HG03064 (cell line): Measurements from ENCODE around the gene TLE6.
"Not testable (repeated sequence)": the region's sequence is repeated elsewhere in the genome, so short reads cannot be mapped to it uniquely, and the experiment has no call there.

Experiments used
- ATAC-seq: cut with Tn5 transposase; IDR thresholded peaks from one replicate; pipeline ENCODE4 v1.9.1; 2021; ENCODE audit warnings: low read depth; ENCODE audit not compliant: unreplicated experiment

The TLE6 gene

GRCh38 chr19:2973229-2973628 lies 4.1 kb upstream of the TLE6 start:
- ATAC-seq, result no peak

- ATAC-seq, result no peak
These were observed 2.9 kb upstream of the TLE6 start for GRCh38 chr19:2974342-2975041.

- ATAC-seq, result peak; percentile 13
These were observed 759 bp upstream of the TLE6 start for GRCh38 chr19:2976609-2977000.

GRCh38 chr19:2977746-2978138 lies 378 bp downstream of the TLE6 start:
- ATAC-seq, result no peak

- ATAC-seq, result no peak
These were observed 903 bp downstream of the TLE6 start for GRCh38 chr19:2978166-2978767.

GRCh38 chr19:2978772-2979171 lies 1.4 kb downstream of the TLE6 start:
- ATAC-seq, result no peak

GRCh38 chr19:2981898-2982297 lies 4.5 kb downstream of the TLE6 start:
- no peak for ATAC-seq

- no peak for ATAC-seq
These were observed 5.2 kb downstream of the TLE6 start for GRCh38 chr19:2982561-2982960.

GRCh38 chr19:2982983-2983350 lies 5.6 kb downstream of the TLE6 start:
- no peak for ATAC-seq

- ATAC-seq, result no peak
These were observed 6.2 kb downstream of the TLE6 start for GRCh38 chr19:2983351-2984214.

GRCh38 chr19:2984215-2984528 lies 6.8 kb downstream of the TLE6 start:
- no peak for ATAC-seq

- no peak for ATAC-seq
These were observed 9.7 kb downstream of the TLE6 start for GRCh38 chr19:2986951-2987524.

- no peak for ATAC-seq
These were observed 10.4 kb downstream of the TLE6 start for GRCh38 chr19:2987797-2988196.

- no peak for ATAC-seq
These were observed 11.2 kb downstream of the TLE6 start for GRCh38 chr19:2988568-2988967.

GRCh38 chr19:2989236-2989946 lies 12.0 kb downstream of the TLE6 start:
- no peak for ATAC-seq

GRCh38 chr19:2992333-2992732 lies 15.0 kb downstream of the TLE6 start:
- ATAC-seq, result not testable (repeated sequence)

- no peak for ATAC-seq
These were observed 15.6 kb downstream of the TLE6 start for GRCh38 chr19:2992958-2993357.

- ATAC-seq, result no peak
These were observed 16.2 kb downstream of the TLE6 start for GRCh38 chr19:2993579-2993978.

GRCh38 chr19:2994588-2995131 lies 17.3 kb downstream of the TLE6 start:
- no peak for ATAC-seq

GRCh38 chr19:2997720-2998119 lies 20.4 kb downstream of the TLE6 start:
- ATAC-seq, result no peak

- ATAC-seq, result no peak
These were observed 21.3 kb downstream of the TLE6 start for GRCh38 chr19:2998642-2999041.
